Measurements from ENCODE around the gene CENPU.
"Not testable (repeated sequence)": the region's sequence is repeated elsewhere in the genome, so short reads cannot be mapped to it uniquely, and the experiment has no call there.

The CENPU gene

DNA sequence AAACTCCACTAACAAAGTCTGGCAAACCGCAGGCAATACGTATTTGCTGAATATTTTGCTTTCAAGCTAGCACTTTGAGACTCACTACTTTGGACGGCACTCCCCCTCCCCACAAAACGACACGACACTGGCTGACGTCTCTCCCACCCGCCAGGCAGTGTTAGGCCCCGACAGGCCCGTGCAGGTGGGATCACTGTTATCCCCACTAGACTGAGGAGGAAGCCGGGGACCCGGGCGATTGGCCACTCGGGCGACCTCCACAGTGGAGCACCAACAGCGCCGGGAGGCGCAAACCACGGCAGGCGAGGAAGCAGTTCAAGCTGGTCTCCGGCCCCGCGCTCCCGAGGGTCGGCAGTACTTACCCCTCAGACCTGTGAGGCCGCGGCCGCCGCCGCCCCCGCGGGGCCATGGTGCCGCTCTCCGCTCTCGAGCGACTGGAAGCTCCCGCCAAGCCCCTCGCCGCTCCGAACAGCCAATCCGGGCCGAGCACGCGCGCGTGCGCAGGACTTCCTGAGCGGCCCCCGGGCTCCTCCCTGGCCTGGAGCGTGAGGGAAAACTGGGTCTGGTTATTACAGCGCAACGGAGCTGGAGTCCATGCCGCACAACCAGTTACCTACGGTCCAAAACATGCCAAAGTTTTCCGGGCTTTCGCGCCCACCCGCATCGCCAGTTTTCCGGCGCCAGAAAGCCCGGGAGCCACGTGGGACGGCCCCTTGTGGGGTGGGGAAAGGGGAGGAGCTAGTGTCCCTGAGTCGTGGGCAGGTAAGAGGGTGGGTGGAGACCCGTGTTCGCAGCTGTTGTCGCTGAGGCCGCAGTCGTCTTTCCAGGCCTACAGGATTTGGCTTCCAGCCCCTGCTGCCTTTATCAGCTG is at the start of gene CENPU:
TSS of gene CENPU (minus strand) at position 443 of the 871 bp plus-strand sequence. CDS start at position 409, 34 bp downstream.
- DNase-seq (ENCODE audit: low read depth) = peak; percentile 95

DNA sequence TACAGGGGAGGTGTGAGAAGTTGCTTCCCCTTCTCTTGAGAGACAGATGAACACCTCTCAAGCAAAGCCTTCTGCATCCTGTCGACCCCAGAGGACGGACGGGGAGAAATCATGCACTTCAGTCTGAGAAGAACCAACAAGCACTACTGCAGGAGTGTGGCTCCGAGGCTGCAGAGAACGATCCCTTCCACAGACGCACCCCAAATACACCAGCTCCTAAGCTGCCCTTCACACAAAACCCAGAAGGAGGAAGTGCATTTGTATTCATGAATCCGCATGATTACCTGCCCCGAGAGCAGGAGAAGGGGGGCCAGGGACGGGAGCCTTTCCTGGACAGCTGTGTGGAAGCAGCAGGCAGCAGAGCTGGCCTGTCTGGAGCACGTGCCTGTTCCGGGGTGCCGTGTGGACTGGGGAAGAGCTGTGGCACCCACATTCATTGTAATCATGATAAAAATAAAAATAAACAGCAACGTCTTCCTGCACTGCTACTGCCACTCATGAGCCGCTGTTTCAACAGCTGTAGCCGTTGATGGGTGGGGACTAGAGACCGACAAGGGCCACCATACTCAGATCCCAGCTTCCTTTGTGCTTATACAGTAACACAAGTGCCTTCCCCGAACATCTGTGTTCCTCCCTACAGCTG is 49.0 kb upstream of the CENPU start:
- DNase-seq (ENCODE audit: low read depth) = no peak

- DNase-seq (ENCODE audit: low read depth) = not testable (repeated sequence)
Observed at GRCh38 chr4:184779160-184779559, 45.3 kb upstream of the CENPU start.

- no peak for DNase-seq (ENCODE audit: low read depth)
Observed at GRCh38 chr4:184778325-184778724, 44.4 kb upstream of the CENPU start.

DNA sequence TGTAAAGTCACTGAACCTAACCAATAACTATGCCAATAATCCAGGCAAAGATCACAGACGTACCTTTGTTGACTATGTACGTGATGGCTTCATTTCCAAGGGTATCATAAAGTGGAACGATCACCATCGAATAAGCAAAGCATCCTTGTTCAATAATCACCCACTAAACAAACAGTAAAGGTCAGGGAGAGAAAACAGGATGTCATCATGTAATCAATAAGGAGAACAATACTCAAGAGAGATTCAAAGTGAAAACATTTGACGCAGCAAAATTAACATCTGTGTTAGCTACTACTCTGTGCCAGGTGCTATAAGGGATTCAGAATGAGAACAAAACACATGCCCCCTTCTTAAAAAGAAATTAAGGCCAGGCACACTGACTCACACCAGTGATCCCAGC is 42.9 kb upstream of the CENPU start:
- DNase-seq (ENCODE audit: low read depth) = no peak

GRCh38 chr4:184775854-184776555 is 42.1 kb upstream of the CENPU start:
- DNase-seq (ENCODE audit: low read depth) = no peak

GRCh38 chr4:184774152-184774551 is 40.3 kb upstream of the CENPU start:
- DNase-seq (ENCODE audit: low read depth) = no peak

- DNase-seq (ENCODE audit: low read depth) = no peak
Observed at GRCh38 chr4:184771416-184771815, 37.5 kb upstream of the CENPU start.

- no peak for DNase-seq (ENCODE audit: low read depth)
Observed at GRCh38 chr4:184769141-184769765, 35.4 kb upstream of the CENPU start.

DNA sequence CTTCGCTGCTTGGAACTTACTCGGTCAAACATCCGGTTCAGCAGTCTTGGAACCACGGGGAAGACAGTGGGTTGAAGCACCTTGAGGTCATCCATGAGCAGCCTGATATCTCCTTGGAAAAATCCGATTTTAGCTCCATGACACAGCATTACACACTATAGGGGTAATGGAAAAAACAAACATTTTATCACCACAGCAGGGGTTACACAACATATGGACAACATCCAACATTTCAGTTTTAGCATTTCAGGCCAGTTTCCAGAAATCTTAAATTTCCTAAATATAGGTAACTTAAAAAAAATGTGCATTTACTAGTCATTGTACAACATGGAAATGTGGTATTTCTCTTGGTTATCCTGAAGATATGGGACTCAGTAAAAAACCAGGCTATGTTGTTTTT is 34.4 kb upstream of the CENPU start:
- no peak for DNase-seq (ENCODE audit: low read depth)

- no peak for DNase-seq (ENCODE audit: low read depth)
Observed at GRCh38 chr4:184766446-184766845, 32.5 kb upstream of the CENPU start.

DNA sequence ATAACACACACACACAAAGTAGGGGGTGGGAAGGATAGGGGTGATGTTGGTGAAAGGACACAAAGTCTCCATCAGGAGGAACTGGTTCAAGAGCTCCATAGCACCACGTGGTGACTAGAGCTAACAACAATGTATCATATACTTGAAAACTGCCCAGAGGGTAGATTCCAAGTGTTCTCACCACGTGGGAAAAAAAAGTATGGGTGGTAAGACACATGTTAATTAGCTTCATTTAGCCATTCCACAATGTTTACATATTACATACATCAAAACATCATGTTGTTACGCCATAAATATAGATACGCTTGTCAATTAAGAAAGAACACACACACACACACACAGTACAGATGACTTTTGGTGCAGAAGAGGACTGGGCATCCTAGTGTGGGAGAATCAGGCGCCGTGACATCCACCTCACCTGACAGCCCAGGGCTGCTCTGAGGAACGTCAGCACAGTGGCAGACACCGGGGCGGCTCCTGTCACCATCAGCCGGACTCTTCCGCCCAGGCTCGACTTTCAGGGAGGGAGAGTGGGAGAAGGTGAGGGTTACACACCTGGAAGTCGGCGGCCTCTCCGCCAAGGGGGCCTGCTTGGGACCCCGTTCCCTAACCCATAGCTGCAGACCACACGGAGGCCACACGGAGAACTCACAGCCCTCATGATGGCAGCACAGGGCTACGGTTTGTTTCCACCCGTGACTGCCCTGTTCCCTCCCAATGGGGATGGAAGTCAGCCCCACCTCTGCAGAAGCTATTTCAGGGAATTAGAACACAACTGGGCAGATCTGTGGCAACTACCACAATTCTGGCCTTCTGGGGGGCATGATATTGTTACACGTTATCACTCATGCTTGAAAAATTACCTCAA is 31.8 kb upstream of the CENPU start:
- no peak for DNase-seq (ENCODE audit: low read depth)

- no peak for DNase-seq (ENCODE audit: low read depth)
Observed at GRCh38 chr4:184764601-184765000, 30.7 kb upstream of the CENPU start.

DNA sequence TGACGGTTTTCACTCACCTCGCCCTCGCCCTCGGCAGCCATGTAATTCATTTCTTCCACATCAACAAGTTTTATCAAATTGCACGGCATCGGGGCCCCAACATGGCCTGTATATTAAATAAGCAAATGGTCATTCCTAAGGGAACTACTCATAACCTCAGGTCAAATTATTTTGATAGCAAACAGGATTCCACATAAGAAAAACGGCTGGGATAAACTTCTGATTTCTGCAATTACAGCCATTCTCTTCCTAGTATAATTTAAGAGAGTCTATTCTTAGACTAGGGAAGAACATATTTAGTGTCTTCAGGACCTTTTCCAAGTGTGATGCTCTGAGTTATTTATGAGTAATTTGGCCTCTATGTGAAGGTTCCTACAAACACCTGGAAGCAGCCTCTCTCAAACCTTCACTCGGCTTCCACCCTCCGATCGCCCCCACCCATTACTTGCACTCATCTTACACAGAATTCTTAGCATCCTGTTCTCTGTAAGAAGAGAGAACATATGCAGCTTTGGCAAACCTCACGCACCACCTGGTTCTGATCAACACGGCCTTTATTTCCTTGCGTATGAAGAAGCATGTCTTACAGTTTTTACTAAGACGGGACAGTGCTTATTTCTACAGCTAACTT is 29.4 kb upstream of the CENPU start:
- no peak for DNase-seq (ENCODE audit: low read depth)

DNA sequence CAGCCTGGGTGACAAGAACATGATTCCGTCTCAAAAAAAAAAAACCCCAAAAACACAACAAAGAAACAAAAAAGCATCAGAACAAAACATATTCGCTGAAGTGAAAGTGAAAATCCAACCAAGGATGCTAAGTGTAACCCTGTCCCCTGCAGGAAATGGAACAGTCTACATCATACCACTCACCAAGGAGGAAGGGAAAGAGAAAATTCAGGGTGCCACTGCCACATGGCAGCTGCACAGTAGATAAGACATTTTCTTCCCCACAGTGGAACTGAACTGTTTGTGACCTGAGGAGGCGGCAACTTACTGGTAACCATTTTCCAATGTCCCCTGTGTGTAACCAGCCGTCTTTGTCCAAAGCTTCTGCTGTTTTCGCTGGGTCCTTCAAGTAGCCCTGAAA is 28.2 kb upstream of the CENPU start:
- DNase-seq (ENCODE audit: low read depth) = no peak

- no peak for DNase-seq (ENCODE audit: low read depth)
Observed at GRCh38 chr4:184760681-184761080, 26.8 kb upstream of the CENPU start.

DNA sequence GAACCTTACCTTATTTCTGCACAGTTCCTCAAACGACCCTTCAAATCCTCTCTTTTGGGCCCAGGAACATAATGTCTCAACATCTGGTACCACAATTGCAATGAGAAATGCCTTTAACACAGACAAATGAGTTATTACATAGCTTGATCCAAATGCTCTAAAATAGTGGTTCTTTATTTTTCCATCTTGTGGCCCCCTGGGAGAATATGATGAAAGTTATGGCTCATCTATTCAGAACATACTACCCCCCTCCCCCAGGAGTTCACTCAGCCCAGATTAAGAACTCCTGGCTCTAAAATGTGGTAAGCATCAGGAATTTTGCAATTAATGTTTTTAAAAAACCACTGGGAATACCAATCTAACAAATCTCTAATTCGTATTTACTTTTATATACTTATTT is 23.9 kb upstream of the CENPU start:
- no peak for DNase-seq (ENCODE audit: low read depth)

GRCh38 chr4:184756399-184756798 is 22.5 kb upstream of the CENPU start:
- DNase-seq (ENCODE audit: low read depth) = no peak

GRCh38 chr4:184755278-184755677 is 21.4 kb upstream of the CENPU start:
- DNase-seq (ENCODE audit: low read depth) = no peak

GRCh38 chr4:184752496-184753275 is 18.8 kb upstream of the CENPU start:
- no peak for DNase-seq (ENCODE audit: low read depth)

Measured in non-pigmented ciliary epithelial cell (primary cell).